ENCODE results near the gene RMND5A.

- TF ChIP-seq ZNF274 (IDR thresholded peaks at IDR 0.05; ENCODE audit: low read depth, low read length) (no peak), YY1 (IDR thresholded peaks at IDR 0.05; ENCODE audit: insufficient read depth, insufficient read length) (no peak)
Observed at GRCh38 chr2:86673011-86673410, 47.1 kb upstream of the RMND5A start.
